ENCODE measurements around the gene NOC2L.
A peak's percentile ranks its signal among the peaks of the same experiment; 100 is the strongest.

Gene NOC2L

GRCh38 chr1:936348-937264 is 22.4 kb downstream of the NOC2L start:
- no peak for DNase-seq (ENCODE audit: low read depth)
- H3K4me3 ChIP-seq (ENCODE audit: low read depth, low read length), result no peak overlapping the region

- H3K4me3 ChIP-seq (ENCODE audit: low read depth, low read length), result no peak overlapping the region
- DNase-seq (ENCODE audit: low read depth), result no peak
Measured at GRCh38 chr1:935751-936231, 23.3 kb downstream of the NOC2L start.

- no peak overlapping the region for H3K4me3 ChIP-seq (ENCODE audit: low read depth, low read length)
- DNase-seq (ENCODE audit: low read depth), result no peak
Measured at GRCh38 chr1:934991-935750, 23.9 kb downstream of the NOC2L start.

- no peak for DNase-seq (ENCODE audit: low read depth)
Measured at GRCh38 chr1:933603-933940, 25.5 kb downstream of the NOC2L start.

GRCh38 chr1:932776-933602 is 26.1 kb downstream of the NOC2L start:
- H3K4me3 ChIP-seq (ENCODE audit: low read depth, low read length), result no peak overlapping the region
- no peak for DNase-seq (ENCODE audit: low read depth)

More at GRCh38 chr1:933603-933940, 25.5 kb downstream of the NOC2L start:
- no peak overlapping the region for H3K4me3 ChIP-seq (ENCODE audit: low read depth, low read length)

- H3K4me3 ChIP-seq (ENCODE audit: low read depth, low read length), result no peak overlapping the region
- no peak for DNase-seq (ENCODE audit: low read depth)
Measured at GRCh38 chr1:932173-932510, 26.9 kb downstream of the NOC2L start.

- H3K4me3 ChIP-seq (ENCODE audit: low read depth, low read length), result no peak overlapping the region
- DNase-seq (ENCODE audit: low read depth), result no peak
Measured at GRCh38 chr1:931380-932172, 27.5 kb downstream of the NOC2L start.

GRCh38 chr1:930633-931138 is 28.4 kb downstream of the NOC2L start:
- no peak overlapping the region for H3K4me3 ChIP-seq (ENCODE audit: low read depth, low read length)
- no peak for DNase-seq (ENCODE audit: low read depth)

GRCh38 chr1:929712-930632 is 29.1 kb downstream of the NOC2L start:
- no peak for DNase-seq (ENCODE audit: low read depth)
- H3K4me3 ChIP-seq (ENCODE audit: low read depth, low read length), result no peak overlapping the region

GRCh38 chr1:928825-929661 is 30.0 kb downstream of the NOC2L start:
- DNase-seq (ENCODE audit: low read depth), result no peak
- H3K4me3 ChIP-seq (ENCODE audit: low read depth, low read length), result no peak overlapping the region

GRCh38 chr1:927748-928147 is 31.3 kb downstream of the NOC2L start:
- H3K4me3 ChIP-seq (ENCODE audit: low read depth, low read length), result no peak overlapping the region
- no peak for DNase-seq (ENCODE audit: low read depth)

- DNase-seq (ENCODE audit: low read depth), result no peak
- H3K4me3 ChIP-seq (ENCODE audit: low read depth, low read length), result no peak overlapping the region
Measured at GRCh38 chr1:927234-927633, 31.8 kb downstream of the NOC2L start.

GRCh38 chr1:925561-926421 is 33.3 kb downstream of the NOC2L start:
- no peak for DNase-seq (ENCODE audit: low read depth)
- H3K4me3 ChIP-seq (ENCODE audit: low read depth, low read length), result peak overlapping the region; percentile 59

GRCh38 chr1:924656-925560 is 34.1 kb downstream of the NOC2L start:
- H3K4me3 ChIP-seq (ENCODE audit: low read depth, low read length), result peak overlapping the region; percentile 59
- DNase-seq (ENCODE audit: low read depth), result no peak

GRCh38 chr1:923991-924655 is 34.9 kb downstream of the NOC2L start:
- peak overlapping the region; percentile 59 for H3K4me3 ChIP-seq (ENCODE audit: low read depth, low read length)
- DNase-seq (ENCODE audit: low read depth), result no peak

Measured in skeletal muscle cell (primary cell).